Measurements from ENCODE around the gene NBPF11.
"Not testable (repeated sequence)": the region's sequence is repeated elsewhere in the genome, so short reads cannot be mapped to it uniquely, and the experiment has no call there.

DNA sequence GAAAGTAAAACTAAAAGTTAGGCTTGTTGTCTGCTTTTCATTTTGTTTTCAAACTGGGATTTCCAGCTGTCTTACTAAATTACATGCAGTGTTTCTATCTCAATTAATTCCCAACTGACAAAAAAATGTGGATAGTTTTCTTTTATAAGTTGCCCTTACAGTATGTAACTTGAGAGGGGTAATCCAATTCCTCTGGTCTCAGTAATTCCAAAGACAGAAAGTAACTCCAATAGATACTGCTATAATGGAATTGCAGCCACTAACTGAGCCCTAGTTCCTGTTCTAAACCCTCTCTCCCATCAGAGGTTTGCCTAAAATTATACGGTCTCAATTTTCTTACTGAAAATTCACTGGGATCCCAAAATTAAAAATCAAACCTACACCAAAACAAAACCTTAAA lies 83.5 kb downstream of the NBPF11 start:
- TF ChIP-seq, protein P1, sequence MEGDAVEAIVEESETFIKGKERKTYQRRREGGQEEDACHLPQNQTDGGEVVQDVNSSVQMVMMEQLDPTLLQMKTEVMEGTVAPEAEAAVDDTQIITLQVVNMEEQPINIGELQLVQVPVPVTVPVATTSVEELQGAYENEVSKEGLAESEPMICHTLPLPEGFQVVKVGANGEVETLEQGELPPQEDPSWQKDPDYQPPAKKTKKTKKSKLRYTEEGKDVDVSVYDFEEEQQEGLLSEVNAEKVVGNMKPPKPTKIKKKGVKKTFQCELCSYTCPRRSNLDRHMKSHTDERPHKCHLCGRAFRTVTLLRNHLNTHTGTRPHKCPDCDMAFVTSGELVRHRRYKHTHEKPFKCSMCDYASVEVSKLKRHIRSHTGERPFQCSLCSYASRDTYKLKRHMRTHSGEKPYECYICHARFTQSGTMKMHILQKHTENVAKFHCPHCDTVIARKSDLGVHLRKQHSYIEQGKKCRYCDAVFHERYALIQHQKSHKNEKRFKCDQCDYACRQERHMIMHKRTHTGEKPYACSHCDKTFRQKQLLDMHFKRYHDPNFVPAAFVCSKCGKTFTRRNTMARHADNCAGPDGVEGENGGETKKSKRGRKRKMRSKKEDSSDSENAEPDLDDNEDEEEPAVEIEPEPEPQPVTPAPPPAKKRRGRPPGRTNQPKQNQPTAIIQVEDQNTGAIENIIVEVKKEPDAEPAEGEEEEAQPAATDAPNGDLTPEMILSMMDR (conservative IDR thresholded peaks at IDR 0.05; ENCODE audit: low read length): not testable (repeated sequence)
- TF ChIP-seq EZH2phosphoT487 (IDR thresholded peaks at IDR 0.05; ENCODE audit: borderline replicate concordance, low read depth, low read length): not testable (repeated sequence)

Measured in OCI-LY7 (cell line).